ENCODE data around the gene MIEN1.
"Not testable (repeated sequence)": the region's sequence is repeated elsewhere in the genome, so short reads cannot be mapped to it uniquely, and the experiment has no call there.

MIEN1 gene

GRCh38 chr17:39727556-39727955 is 2.8 kb downstream of the MIEN1 start:
- no peak for TF ChIP-seq CTCF (IDR thresholded peaks at IDR 0.05; ENCODE audit: borderline replicate concordance, insufficient read depth, low read depth, low read length)
- H3K4me3 ChIP-seq (ENCODE audit: low read depth, low read length), result no peak overlapping the region

- no peak overlapping the region for H3K4me3 ChIP-seq (ENCODE audit: low read depth, low read length)
- no peak for TF ChIP-seq CTCF (IDR thresholded peaks at IDR 0.05; ENCODE audit: borderline replicate concordance, insufficient read depth, low read depth, low read length)
These were observed 3.7 kb downstream of the MIEN1 start for GRCh38 chr17:39726617-39727016.

GRCh38 chr17:39725923-39726322 is 4.4 kb downstream of the MIEN1 start:
- not testable (repeated sequence) for H3K4me3 ChIP-seq (ENCODE audit: low read depth, low read length)

GRCh38 chr17:39724731-39725130 is 5.6 kb downstream of the MIEN1 start:
- H3K4me3 ChIP-seq (ENCODE audit: low read depth, low read length), result no peak overlapping the region
- TF ChIP-seq CTCF (IDR thresholded peaks at IDR 0.05; ENCODE audit: borderline replicate concordance, insufficient read depth, low read depth, low read length), result no peak

- no peak for TF ChIP-seq CTCF (IDR thresholded peaks at IDR 0.05; ENCODE audit: borderline replicate concordance, insufficient read depth, low read depth, low read length)
These were observed 7.1 kb downstream of the MIEN1 start for GRCh38 chr17:39722965-39723848.

GRCh38 chr17:39722104-39722503 is 8.2 kb downstream of the MIEN1 start:
- no peak for TF ChIP-seq CTCF (IDR thresholded peaks at IDR 0.05; ENCODE audit: borderline replicate concordance, insufficient read depth, low read depth, low read length)
- no peak overlapping the region for H3K4me3 ChIP-seq (ENCODE audit: low read depth, low read length)

More at GRCh38 chr17:39722965-39723848, 7.1 kb downstream of the MIEN1 start:
- H3K4me3 ChIP-seq (ENCODE audit: low read depth, low read length), result no peak overlapping the region

GRCh38 chr17:39719563-39720355 is 10.6 kb downstream of the MIEN1 start:
- no peak overlapping the region for H3K4me3 ChIP-seq (ENCODE audit: low read depth, low read length)
- TF ChIP-seq CTCF (IDR thresholded peaks at IDR 0.05; ENCODE audit: borderline replicate concordance, insufficient read depth, low read depth, low read length), result no peak
